Effector memory CD8-positive, alpha-beta T cell (primary cell): Measurements from ENCODE around the gene SLC5A3.
A peak's percentile ranks its signal among the peaks of the same experiment; 100 is the strongest.

Experiments
- ATAC-seq: fragments of 150-1000 bp; cut with Tn5 transposase; replicated peaks from 2 replicates; pipeline ENCODE4 v1.10.0; 2021; ENCODE audit warnings: mild to moderate bottlenecking, moderate library complexity
- DNase-seq, 3 experiments: peaks; one replicate each; pipeline ENCODE4 v3.0.0; 2021
- H3K27ac Mint-ChIP-seq, 2 donors: one replicate each; pipeline ENCODE4 v1.8.0; 2022; ENCODE audit warnings: mild to moderate bottlenecking in 2 of 2, mixed read lengths in 2 of 2, moderate library complexity in 2 of 2
- H3K27me3 Mint-ChIP-seq, 2 donors: one replicate each; pipeline ENCODE4 v1.8.0; 2022; ENCODE audit warnings: mixed read lengths in 2 of 2
- H3K36me3 Mint-ChIP-seq: one replicate; pipeline ENCODE4 v1.8.0; 2022; ENCODE audit warnings: mild to moderate bottlenecking, moderate library complexity, mixed read lengths; ENCODE audit not compliant: insufficient read depth
- H3K4me1 Mint-ChIP-seq, 2 donors: one replicate each; pipeline ENCODE4 v1.8.0; 2022; ENCODE audit warnings: low read depth in 2 of 2, mixed read lengths in 2 of 2
- H3K4me3 Mint-ChIP-seq, 2 donors: one replicate each; pipeline ENCODE4 v1.8.0; 2022; ENCODE audit warnings: mild to moderate bottlenecking in 2 of 2, mixed read lengths in 2 of 2, moderate library complexity in 2 of 2
- H3K9me3 Mint-ChIP-seq, 2 donors: one replicate each; pipeline ENCODE4 v1.8.0; 2022; ENCODE audit warnings: mixed read lengths in 2 of 2

The SLC5A3 gene

GRCh38 chr21:34075760-34076660 is 2.6 kb downstream of the SLC5A3 start:
- peaks cover 60 to 72% of the 10 kb centered on the region in 2 donors for H3K4me1 Mint-ChIP-seq
- peaks cover 11% of the 10 kb centered on the region for H3K36me3 Mint-ChIP-seq
- H3K27ac Mint-ChIP-seq, result peak overlapping the region in 1 of 2 donors; percentile 86
- DNase-seq (no peak), ATAC-seq (no peak)
- H3K4me3 Mint-ChIP-seq, result peak overlapping the region; percentile 93 to 94
- no peaks in the 10 kb centered on the region for H3K9me3 Mint-ChIP-seq
- no peaks in the 10 kb centered on the region for H3K27me3 Mint-ChIP-seq

GRCh38 chr21:34076835-34077234 is 3.5 kb downstream of the SLC5A3 start:
- peak overlapping the region; percentile 20 to 94 for H3K4me3 Mint-ChIP-seq
- no peaks in the 10 kb centered on the region for H3K9me3 Mint-ChIP-seq
- H3K27ac Mint-ChIP-seq, result peak overlapping the region in 1 of 2 donors; percentile 86
- peaks cover 60 to 81% of the 10 kb centered on the region in 2 donors for H3K4me1 Mint-ChIP-seq
- ATAC-seq, result no peak
- H3K27me3 Mint-ChIP-seq, result no peaks in the 10 kb centered on the region
- peaks cover 11% of the 10 kb centered on the region for H3K36me3 Mint-ChIP-seq
- DNase-seq, result no peak

GRCh38 chr21:34077888-34078287 is 4.5 kb downstream of the SLC5A3 start:
- Mint-ChIP-seq H3K27me3 (no peaks in the 10 kb centered on the region), H3K36me3 (peaks cover 8% of the 10 kb centered on the region), H3K9me3 (no peaks in the 10 kb centered on the region), H3K4me1 (peaks cover 65 to 88% of the 10 kb centered on the region in 2 donors), H3K4me3 (peak overlapping the region; percentile 60 to 62), H3K27ac (peak overlapping the region; percentile 35 to 53)
- no peak for ATAC-seq
- no peak for DNase-seq

- H3K27me3 Mint-ChIP-seq, result no peaks in the 10 kb centered on the region
- no peaks in the 10 kb centered on the region for H3K9me3 Mint-ChIP-seq
- H3K4me1 Mint-ChIP-seq, result peaks cover 71 to 96% of the 10 kb centered on the region in 2 donors
- DNase-seq, result peak in 1 of 3 experiments; percentile 14
- H3K27ac Mint-ChIP-seq, result peak overlapping the region; percentile 35 to 53
- H3K4me3 Mint-ChIP-seq, result peak overlapping the region; percentile 60 to 62
- ATAC-seq, result peak; percentile 68
- peaks cover 11% of the 10 kb centered on the region for H3K36me3 Mint-ChIP-seq
Observed at GRCh38 chr21:34078915-34079314, 5.5 kb downstream of the SLC5A3 start.

- no peaks in the 10 kb centered on the region for H3K9me3 Mint-ChIP-seq
- H3K27me3 Mint-ChIP-seq, result no peaks in the 10 kb centered on the region
- no peak overlapping the region for H3K4me3 Mint-ChIP-seq
- peaks cover 7% of the 10 kb centered on the region for H3K36me3 Mint-ChIP-seq
- peaks cover 63 to 80% of the 10 kb centered on the region in 2 donors for H3K4me1 Mint-ChIP-seq
- no peak for ATAC-seq
- DNase-seq, result no peak
- peak overlapping the region in 1 of 2 donors; percentile 31 for H3K27ac Mint-ChIP-seq
Observed at GRCh38 chr21:34080710-34081109, 7.3 kb downstream of the SLC5A3 start.

- Mint-ChIP-seq H3K9me3 (no peaks in the 10 kb centered on the region), H3K36me3 (peaks cover 7% of the 10 kb centered on the region), H3K4me1 (peaks cover 48 to 59% of the 10 kb centered on the region in 2 donors), H3K27me3 (no peaks in the 10 kb centered on the region), H3K4me3 (no peak overlapping the region), H3K27ac (no peak overlapping the region)
- DNase-seq (no peak), ATAC-seq (no peak)
Observed at GRCh38 chr21:34082769-34083168, 9.4 kb downstream of the SLC5A3 start.

GRCh38 chr21:34083357-34083756 is 10.0 kb downstream of the SLC5A3 start:
- DNase-seq (no peak), ATAC-seq (no peak)
- no peak overlapping the region for H3K27ac Mint-ChIP-seq
- H3K27me3 Mint-ChIP-seq, result no peaks in the 10 kb centered on the region
- H3K4me3 Mint-ChIP-seq, result no peak overlapping the region
- H3K4me1 Mint-ChIP-seq, result peaks cover 42 to 53% of the 10 kb centered on the region in 2 donors
- peaks cover 7% of the 10 kb centered on the region for H3K36me3 Mint-ChIP-seq
- H3K9me3 Mint-ChIP-seq, result no peaks in the 10 kb centered on the region

GRCh38 chr21:34085129-34085528 is 11.8 kb downstream of the SLC5A3 start:
- H3K36me3 Mint-ChIP-seq, result peaks cover 7% of the 10 kb centered on the region

GRCh38 chr21:34086887-34087306 is 13.5 kb downstream of the SLC5A3 start:
- peak; percentile 18 to 43 (median 24) for DNase-seq
- Mint-ChIP-seq H3K36me3 (peaks cover 7% of the 10 kb centered on the region), H3K4me1 (peaks cover 32 to 45% of the 10 kb centered on the region in 2 donors), H3K4me3 (no peak overlapping the region), H3K9me3 (no peaks in the 10 kb centered on the region), H3K27me3 (no peaks in the 10 kb centered on the region), H3K27ac (no peak overlapping the region)
- peak; percentile 91 for ATAC-seq

More at GRCh38 chr21:34085129-34085528, 11.8 kb downstream of the SLC5A3 start:
- DNase-seq (no peak), ATAC-seq (no peak)
- H3K9me3 Mint-ChIP-seq, result no peaks in the 10 kb centered on the region
- H3K4me1 Mint-ChIP-seq, result peaks cover 34 to 47% of the 10 kb centered on the region in 2 donors
- H3K27ac Mint-ChIP-seq, result peak overlapping the region; percentile 6 to 21
- H3K4me3 Mint-ChIP-seq, result no peak overlapping the region
- H3K27me3 Mint-ChIP-seq, result no peaks in the 10 kb centered on the region

GRCh38 chr21:34088752-34089151 is 15.4 kb downstream of the SLC5A3 start:
- H3K36me3 Mint-ChIP-seq, result peaks cover 6% of the 10 kb centered on the region
- ATAC-seq (no peak), DNase-seq (no peak)
- H3K9me3 Mint-ChIP-seq, result no peaks in the 10 kb centered on the region
- H3K27ac Mint-ChIP-seq, result peak overlapping the region in 1 of 2 donors; percentile 89
- no peaks in the 10 kb centered on the region for H3K27me3 Mint-ChIP-seq
- H3K4me3 Mint-ChIP-seq, result no peak overlapping the region
- H3K4me1 Mint-ChIP-seq, result peaks cover 24 to 34% of the 10 kb centered on the region in 2 donors

- Mint-ChIP-seq H3K36me3 (peaks cover 13% of the 10 kb centered on the region), H3K9me3 (no peaks in the 10 kb centered on the region), H3K27ac (peak overlapping the region in 1 of 2 donors; percentile 12), H3K27me3 (no peaks in the 10 kb centered on the region), H3K4me1 (peaks cover 20 to 41% of the 10 kb centered on the region in 2 donors), H3K4me3 (peak overlapping the region in 1 of 2 donors; percentile 16)
- no peak for ATAC-seq
- DNase-seq, result no peak
Observed at GRCh38 chr21:34091032-34091431, 17.7 kb downstream of the SLC5A3 start.

GRCh38 chr21:34091607-34092006 is 18.2 kb downstream of the SLC5A3 start:
- H3K27me3 Mint-ChIP-seq, result no peaks in the 10 kb centered on the region
- H3K36me3 Mint-ChIP-seq, result peaks cover 13% of the 10 kb centered on the region
- H3K4me1 Mint-ChIP-seq, result peaks cover 22 to 45% of the 10 kb centered on the region in 2 donors
- no peak for ATAC-seq
- H3K27ac Mint-ChIP-seq, result peak overlapping the region in 1 of 2 donors; percentile 12
- H3K4me3 Mint-ChIP-seq, result peak overlapping the region in 1 of 2 donors; percentile 16
- H3K9me3 Mint-ChIP-seq, result no peaks in the 10 kb centered on the region
- no peak for DNase-seq

- DNase-seq, result no peak
- peak overlapping the region in 1 of 2 donors; percentile 46 for H3K27ac Mint-ChIP-seq
- peaks cover 26 to 53% of the 10 kb centered on the region in 2 donors for H3K4me1 Mint-ChIP-seq
- no peaks in the 10 kb centered on the region for H3K27me3 Mint-ChIP-seq
- no peaks in the 10 kb centered on the region for H3K9me3 Mint-ChIP-seq
- H3K4me3 Mint-ChIP-seq, result no peak overlapping the region
- ATAC-seq, result no peak
- H3K36me3 Mint-ChIP-seq, result peaks cover 20% of the 10 kb centered on the region
Observed at GRCh38 chr21:34092262-34092921, 19.0 kb downstream of the SLC5A3 start.
